Activated gamma-delta T cell (primary cell): ENCODE results near the gene HEPN1.

Experiments
- DNase-seq: peaks from one replicate; lab custom pipeline; 2025; lab: John Stamatoyannopoulos, UW

Gene HEPN1

GRCh38 chr11:124899383-124900145 lies 19.5 kb upstream of the HEPN1 start:
- DNase-seq, result no peak

DNA sequence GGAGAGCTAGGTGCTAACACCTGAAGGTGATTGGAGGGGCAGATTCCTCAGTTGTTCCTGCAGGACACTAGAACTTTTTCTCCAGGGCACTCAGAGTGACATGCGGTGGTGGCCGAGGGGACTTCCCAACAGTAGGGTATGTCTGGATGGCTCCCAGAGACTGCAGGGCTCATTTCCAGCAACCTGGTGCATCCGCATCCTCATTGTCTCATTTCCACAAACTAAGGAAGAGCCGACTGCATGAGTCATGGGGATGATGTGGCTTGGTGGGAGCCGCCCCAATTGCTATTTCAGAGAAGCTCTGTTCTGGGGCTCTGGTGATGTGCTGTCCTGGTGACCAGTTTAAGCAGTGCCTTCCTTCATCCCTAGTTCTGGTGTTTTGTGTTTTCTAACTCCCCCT lies 18.6 kb upstream of the HEPN1 start:
- no peak for DNase-seq

GRCh38 chr11:124902616-124903015 lies 16.4 kb upstream of the HEPN1 start:
- no peak for DNase-seq

DNA sequence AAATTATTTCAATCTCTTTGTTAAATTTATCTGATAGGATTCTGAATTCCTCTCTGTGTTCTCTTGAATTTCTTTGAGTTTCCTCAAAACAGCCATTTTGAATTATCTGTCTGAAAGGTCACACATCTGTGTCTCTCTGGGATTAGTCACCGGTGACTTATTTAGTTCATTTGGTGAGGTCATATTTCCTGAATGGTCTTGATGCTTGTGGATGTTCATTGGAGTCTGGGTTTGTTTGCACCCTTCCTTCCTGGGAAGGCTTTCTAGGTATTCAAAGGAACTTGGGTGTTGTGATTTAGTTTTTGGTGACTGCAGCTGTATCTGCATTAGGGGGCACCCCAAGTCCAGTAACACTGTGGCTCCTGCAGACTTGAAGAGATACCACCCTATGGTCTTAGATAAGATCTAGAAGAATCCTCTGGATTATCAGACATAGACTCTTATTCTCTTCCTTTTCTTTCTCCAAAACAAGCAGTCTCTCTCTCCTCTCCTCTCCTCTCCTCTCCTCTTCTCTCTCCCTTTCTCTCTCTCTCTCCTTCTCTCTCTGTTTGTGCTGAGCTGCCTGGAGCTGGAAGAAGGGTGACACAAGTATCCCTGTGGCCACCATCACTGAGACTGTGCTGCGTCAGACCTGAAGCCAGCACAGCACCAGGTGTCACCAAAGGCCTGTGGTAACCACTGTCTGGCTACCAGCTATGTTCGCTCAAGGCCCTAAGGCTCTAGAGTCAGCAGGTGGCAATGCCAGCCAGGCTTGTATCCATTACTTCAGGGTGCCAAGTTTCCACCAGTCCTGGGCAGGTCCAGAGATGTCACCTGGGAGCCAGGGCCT lies 3.3 kb upstream of the HEPN1 start:
- DNase-seq, result no peak

GRCh38 chr11:124916370-124916710 lies 2.7 kb upstream of the HEPN1 start:
- DNase-seq, result no peak

GRCh38 chr11:124917115-124917637 lies 1.9 kb upstream of the HEPN1 start:
- no peak for DNase-seq

- no peak for DNase-seq
These were observed 848 bp downstream of the HEPN1 start for GRCh38 chr11:124919898-124920297.

DNA sequence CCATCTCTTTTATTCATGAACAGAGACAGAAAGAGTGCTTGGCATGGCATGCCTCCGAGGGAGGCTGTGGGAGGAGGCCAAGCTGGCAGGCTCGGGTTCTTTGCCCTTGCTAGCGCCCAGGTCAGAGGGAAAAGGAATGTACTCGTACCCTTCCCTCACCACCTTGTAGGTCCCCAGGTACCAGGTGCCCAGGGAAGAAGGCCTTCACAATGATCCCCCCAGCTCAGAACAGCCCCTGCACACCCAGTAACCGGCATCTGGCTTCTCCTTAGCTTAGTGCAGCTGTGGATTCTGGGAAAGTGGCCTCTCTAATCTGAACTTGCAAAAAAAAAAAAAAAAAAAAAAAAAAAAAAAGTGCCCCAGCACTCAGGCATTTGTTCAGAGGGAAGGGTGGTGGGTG lies 1.3 kb downstream of the HEPN1 start:
- DNase-seq, result no peak

DNA sequence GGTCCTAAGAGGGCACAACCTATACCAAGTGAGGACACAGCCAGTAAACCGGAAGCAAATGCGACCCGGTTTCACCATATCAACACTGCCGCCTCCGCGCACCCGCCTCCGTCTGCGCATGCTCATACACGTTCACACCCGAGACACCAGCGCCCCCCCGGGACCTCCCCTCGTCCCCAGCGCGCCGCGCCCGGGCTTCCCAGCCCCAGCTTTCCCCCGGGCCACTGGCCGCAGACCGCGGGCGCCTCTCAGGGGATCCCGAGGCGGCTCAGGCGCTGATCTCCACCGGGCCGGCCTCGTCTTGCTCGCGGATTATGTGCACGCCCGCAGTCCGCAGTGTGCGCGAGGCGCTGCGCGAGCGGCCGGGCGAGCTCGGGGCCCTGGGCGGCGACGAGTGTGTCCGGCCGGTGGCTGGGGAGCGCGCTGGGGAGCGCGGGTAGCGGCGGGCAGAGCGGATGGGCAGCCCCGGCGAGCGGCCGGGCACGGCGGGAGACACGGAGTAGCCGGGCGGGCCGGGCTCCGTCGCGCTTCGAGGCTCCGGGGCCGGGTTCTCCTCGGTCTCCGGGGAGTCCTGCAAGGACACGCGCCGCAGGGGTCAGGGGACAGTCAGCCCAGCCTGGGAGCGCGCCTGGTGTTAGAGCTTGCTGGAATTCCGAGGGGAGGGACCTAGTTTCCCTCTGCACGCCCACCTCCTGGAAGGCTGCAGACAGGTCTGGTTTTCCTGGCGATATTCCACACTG lies 2.0 kb downstream of the HEPN1 start:
- DNase-seq, result peak; percentile 64

DNA sequence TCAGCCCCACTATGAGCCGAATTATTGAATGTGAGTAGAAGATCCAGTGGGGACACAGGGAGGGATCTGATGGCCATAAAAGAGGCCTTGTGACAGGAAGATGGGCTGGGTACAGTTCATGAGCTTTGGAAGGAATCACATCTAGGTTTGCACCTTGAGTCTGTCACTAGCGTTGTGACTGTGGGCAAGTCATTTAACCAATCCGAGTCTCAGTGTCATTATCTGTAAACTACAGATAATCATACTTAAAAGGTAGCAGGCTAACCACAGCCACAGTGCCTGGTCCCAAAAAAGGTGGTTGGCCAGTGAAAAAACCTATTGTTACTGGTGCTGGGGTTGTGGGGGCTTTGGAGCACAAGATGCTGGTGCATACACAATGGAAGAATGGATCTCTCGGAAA lies 3.8 kb downstream of the HEPN1 start:
- no peak for DNase-seq

GRCh38 chr11:124923296-124923695 lies 4.2 kb downstream of the HEPN1 start:
- no peak for DNase-seq

GRCh38 chr11:124928942-124929665 lies 10.1 kb downstream of the HEPN1 start:
- DNase-seq, result no peak

GRCh38 chr11:124930799-124931198 lies 11.7 kb downstream of the HEPN1 start:
- DNase-seq, result no peak

- no peak for DNase-seq
These were observed 16.0 kb downstream of the HEPN1 start for GRCh38 chr11:124934862-124935547.

GRCh38 chr11:124935548-124936514 lies 16.8 kb downstream of the HEPN1 start, which contains the start of gene HEPACAM:
Gene HEPACAM (minus strand): TSS chr11:124936047. CDS start chr11:124936006, 41 bp downstream.
- no peak for DNase-seq

GRCh38 chr11:124937336-124937935 lies 18.4 kb downstream of the HEPN1 start:
- DNase-seq, result no peak

DNA sequence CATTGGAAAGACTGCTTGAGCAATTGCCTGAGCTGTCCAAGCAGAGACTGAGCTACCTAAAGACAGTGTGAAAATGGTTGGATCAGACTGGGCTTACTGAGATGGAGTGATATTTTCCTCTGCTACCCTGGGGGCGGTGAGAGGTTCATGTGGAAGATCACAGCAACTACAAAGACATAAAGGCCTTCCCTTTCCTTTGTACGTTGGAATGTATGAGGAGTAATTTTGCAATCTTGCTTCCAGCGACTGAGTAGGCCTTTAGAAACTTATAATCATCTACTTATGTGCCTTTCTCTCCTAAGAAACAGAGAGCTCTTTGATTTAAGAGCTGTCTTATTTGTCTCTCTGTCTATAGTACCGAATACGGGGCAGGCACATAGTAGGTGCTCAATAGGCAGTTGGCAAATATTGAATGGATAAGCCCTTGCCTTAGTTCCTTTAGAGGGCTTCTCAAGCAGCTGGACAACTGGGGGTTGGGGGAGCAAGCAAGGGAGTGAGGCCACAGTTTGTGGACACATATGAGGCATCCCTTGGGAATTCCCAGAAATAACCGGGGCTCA lies 19.2 kb downstream of the HEPN1 start:
- no peak for DNase-seq

DNA sequence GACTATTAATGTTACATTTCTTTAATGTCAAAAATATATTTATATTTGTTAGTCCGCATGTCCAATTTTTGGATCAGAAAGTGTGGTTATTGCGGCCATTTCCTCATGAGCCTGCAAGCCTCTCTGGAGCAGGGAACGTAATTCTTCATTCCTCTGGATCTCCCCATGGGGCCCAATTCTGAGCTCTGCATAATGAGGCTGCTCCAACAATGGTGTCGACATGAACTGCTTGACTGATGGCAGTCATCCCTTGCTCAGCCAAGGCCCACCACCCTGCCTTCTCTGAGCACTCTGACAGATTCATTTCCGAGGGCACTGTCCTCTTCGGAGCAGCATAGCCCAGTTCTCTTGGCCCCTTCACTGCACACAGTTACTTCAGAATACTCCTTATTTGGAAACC lies 19.9 kb downstream of the HEPN1 start:
- DNase-seq, result no peak

DNA sequence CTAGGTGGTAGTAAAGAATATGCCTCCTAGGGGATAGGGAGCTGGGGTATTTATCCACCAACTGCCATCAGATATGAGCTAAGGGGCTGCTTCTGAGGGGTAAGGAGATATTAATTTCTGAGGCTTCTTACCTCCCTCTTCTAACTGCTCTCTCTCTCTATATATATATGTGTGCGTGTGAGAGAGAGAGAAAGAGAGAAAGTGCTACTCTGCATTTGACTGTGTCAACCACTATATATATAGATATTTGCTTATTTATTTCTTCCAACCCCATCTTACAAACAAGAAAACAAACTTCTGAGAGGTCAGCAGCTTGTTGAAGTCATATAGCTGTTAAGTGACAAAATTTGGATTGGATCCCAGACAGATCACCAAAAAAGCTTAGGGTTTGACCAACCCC lies 22.7 kb downstream of the HEPN1 start:
- no peak for DNase-seq
